Astrocyte of the cerebellum (primary cell): ENCODE data around the gene TUBGCP3.

Experiments used
- DNase-seq: peaks from one replicate; pipeline ENCODE4 v3.0.0-alpha.2; 2011; ENCODE audit warnings: low read depth
- H3K4me3 ChIP-seq: 2 replicates; pipeline ENCODE4 v1.5.1; 2011; ENCODE audit warnings: mild to moderate bottlenecking, low read depth, low read length, moderate library complexity
- CTCF ChIP-seq: IDR thresholded peaks from 2 replicates; pipeline ENCODE4 v1.5.1; 2012; ENCODE audit warnings: low read length, low read depth, moderate library complexity, mild to moderate bottlenecking; ENCODE audit errors: missing control alignments
- in situ Hi-C: cut with HindIII; loops from 2 replicates; pipeline ENCODE4 v1.10.0; 2017; ENCODE audit warnings: low sequenced_read_pairs

Gene TUBGCP3

GRCh38 chr13:112624040-112624439 lies 36.1 kb upstream of the TUBGCP3 start:
- in situ Hi-C loops = no loop called here
- no peak for TF ChIP-seq CTCF

GRCh38 chr13:112623051-112623711 lies 35.2 kb upstream of the TUBGCP3 start:
- DNase-seq = no peak
- TF ChIP-seq CTCF = no peak
- H3K4me3 ChIP-seq = no peak overlapping the region
- in situ Hi-C loops = no loop called here

More at GRCh38 chr13:112624040-112624439, 36.1 kb upstream of the TUBGCP3 start:
- DNase-seq = no peak
- no peak overlapping the region for H3K4me3 ChIP-seq

GRCh38 chr13:112622375-112622774 lies 34.4 kb upstream of the TUBGCP3 start:
- in situ Hi-C loops = no loop called here
- DNase-seq = no peak
- no peak overlapping the region for H3K4me3 ChIP-seq
- TF ChIP-seq CTCF = no peak

GRCh38 chr13:112619730-112620631 lies 32.0 kb upstream of the TUBGCP3 start:
- DNase-seq = no peak
- in situ Hi-C loops = no loop called here
- no peak for TF ChIP-seq CTCF
- H3K4me3 ChIP-seq = no peak overlapping the region

GRCh38 chr13:112618501-112618900 lies 30.5 kb upstream of the TUBGCP3 start:
- no peak for TF ChIP-seq CTCF
- in situ Hi-C loops = no loop called here
- no peak for DNase-seq
- no peak overlapping the region for H3K4me3 ChIP-seq

- no peak overlapping the region for H3K4me3 ChIP-seq
- no peak for TF ChIP-seq CTCF
- DNase-seq = no peak
- in situ Hi-C loops = no loop called here
Observed at GRCh38 chr13:112617754-112618375, 29.9 kb upstream of the TUBGCP3 start.
